Frontal cortex (tissue), 4 donors: ENCODE data around the gene POLE3. TPM values are rescaled to one million over a fixed set of nuclear protein-coding genes. Genes with fewer than 3 reads are reported as not detected.
"Not testable (repeated sequence)": the region's sequence is repeated elsewhere in the genome, so short reads cannot be mapped to it uniquely, and the experiment has no call there.

ENCODE experiments used
- DNase-seq, 2 donors: peaks; one replicate each; pipeline ENCODE4 v3.0.0; 2012; ENCODE audit warnings: low spot score in 2 of 2
- FAIRE-seq: peaks from 2 replicates; lab custom pipeline; 2012; peaks lifted over from hg19 to GRCh38; lab: Jason Lieb, UNC
- total RNA-seq: library from RNA; depleted of rRNA; stranded (reverse); fragments of >200 nt; gene quantifications from one replicate; pipeline ENCODE4 v1.2.3, GENCODE V29; 2014
- donor health status: control.
- donor health status: control.
- donor health status: control.

The POLE3 gene
- total RNA-seq, 1 donor from 2014 or later, result 39.5 TPM

- DNase-seq, result peak in 1 of 2 donors; percentile 54
- not testable (repeated sequence) for FAIRE-seq
Measured at GRCh38 chr9:113406873-113407511, 3.5 kb downstream of the POLE3 start.

- not testable (repeated sequence) for FAIRE-seq
Measured at GRCh38 chr9:113406353-113406752, 4.1 kb downstream of the POLE3 start.

GRCh38 chr9:113403646-113404045 is 6.8 kb downstream of the POLE3 start:
- FAIRE-seq, result no peak

More at GRCh38 chr9:113406353-113406752, 4.1 kb downstream of the POLE3 start:
- not testable (repeated sequence) for DNase-seq

GRCh38 chr9:113401027-113401792 is 9.3 kb downstream of the POLE3 start, which contains the start of gene ALAD:
Gene ALAD, minus strand, starts transcription at chr9:113401284. Its CDS starts 7,725 bp downstream, at chr9:113393559.
- peak; percentile 87 for FAIRE-seq

More at GRCh38 chr9:113403646-113404045, 6.8 kb downstream of the POLE3 start:
- DNase-seq, result no peak

GRCh38 chr9:113399646-113400200 is 10.8 kb downstream of the POLE3 start:
- no peak for FAIRE-seq
- no peak for DNase-seq

More at GRCh38 chr9:113401027-113401792, 9.3 kb downstream of the POLE3 start, which contains the start of gene ALAD:
- DNase-seq, result peak; percentile 94 to 99

- FAIRE-seq (no peak), DNase-seq (no peak)
Measured at GRCh38 chr9:113398796-113399195, 11.7 kb downstream of the POLE3 start.

GRCh38 chr9:113397203-113397631 is 13.3 kb downstream of the POLE3 start:
- DNase-seq, result no peak
- FAIRE-seq, result no peak

- no peak for FAIRE-seq
- no peak for DNase-seq
Measured at GRCh38 chr9:113395000-113395861, 15.2 kb downstream of the POLE3 start.

- no peak for DNase-seq
- FAIRE-seq, result no peak
Measured at GRCh38 chr9:113393281-113393680, 17.2 kb downstream of the POLE3 start.

GRCh38 chr9:113391917-113392316 is 18.6 kb downstream of the POLE3 start:
- DNase-seq (no peak), FAIRE-seq (no peak)

GRCh38 chr9:113390192-113390960 is 20.1 kb downstream of the POLE3 start:
- FAIRE-seq (no peak), DNase-seq (no peak)

- DNase-seq (no peak), FAIRE-seq (no peak)
Measured at GRCh38 chr9:113389451-113389850, 21.0 kb downstream of the POLE3 start.

- DNase-seq (no peak), FAIRE-seq (no peak)
Measured at GRCh38 chr9:113388833-113389232, 21.6 kb downstream of the POLE3 start.

GRCh38 chr9:113387560-113388230 is 22.8 kb downstream of the POLE3 start:
- no peak for FAIRE-seq

GRCh38 chr9:113386571-113387393 is 23.7 kb downstream of the POLE3 start:
- no peak for FAIRE-seq
- DNase-seq, result no peak

More at GRCh38 chr9:113387560-113388230, 22.8 kb downstream of the POLE3 start:
- no peak for DNase-seq

- FAIRE-seq, result no peak
- DNase-seq, result no peak
Measured at GRCh38 chr9:113381909-113382411, 28.5 kb downstream of the POLE3 start.

GRCh38 chr9:113381441-113381840 is 29.0 kb downstream of the POLE3 start:
- not testable (repeated sequence) for FAIRE-seq, DNase-seq
